ENCODE data around the gene SFTPB.

GRCh38 chr2:85669549-85669948 is 1.6 kb upstream of the SFTPB start:
- TF ChIP-seq HNF4G (IDR thresholded peaks at IDR 0.05) (no peak), FOXA1 (IDR thresholded peaks at IDR 0.05) (no peak)
- TF ChIP-seq, protein P1, sequence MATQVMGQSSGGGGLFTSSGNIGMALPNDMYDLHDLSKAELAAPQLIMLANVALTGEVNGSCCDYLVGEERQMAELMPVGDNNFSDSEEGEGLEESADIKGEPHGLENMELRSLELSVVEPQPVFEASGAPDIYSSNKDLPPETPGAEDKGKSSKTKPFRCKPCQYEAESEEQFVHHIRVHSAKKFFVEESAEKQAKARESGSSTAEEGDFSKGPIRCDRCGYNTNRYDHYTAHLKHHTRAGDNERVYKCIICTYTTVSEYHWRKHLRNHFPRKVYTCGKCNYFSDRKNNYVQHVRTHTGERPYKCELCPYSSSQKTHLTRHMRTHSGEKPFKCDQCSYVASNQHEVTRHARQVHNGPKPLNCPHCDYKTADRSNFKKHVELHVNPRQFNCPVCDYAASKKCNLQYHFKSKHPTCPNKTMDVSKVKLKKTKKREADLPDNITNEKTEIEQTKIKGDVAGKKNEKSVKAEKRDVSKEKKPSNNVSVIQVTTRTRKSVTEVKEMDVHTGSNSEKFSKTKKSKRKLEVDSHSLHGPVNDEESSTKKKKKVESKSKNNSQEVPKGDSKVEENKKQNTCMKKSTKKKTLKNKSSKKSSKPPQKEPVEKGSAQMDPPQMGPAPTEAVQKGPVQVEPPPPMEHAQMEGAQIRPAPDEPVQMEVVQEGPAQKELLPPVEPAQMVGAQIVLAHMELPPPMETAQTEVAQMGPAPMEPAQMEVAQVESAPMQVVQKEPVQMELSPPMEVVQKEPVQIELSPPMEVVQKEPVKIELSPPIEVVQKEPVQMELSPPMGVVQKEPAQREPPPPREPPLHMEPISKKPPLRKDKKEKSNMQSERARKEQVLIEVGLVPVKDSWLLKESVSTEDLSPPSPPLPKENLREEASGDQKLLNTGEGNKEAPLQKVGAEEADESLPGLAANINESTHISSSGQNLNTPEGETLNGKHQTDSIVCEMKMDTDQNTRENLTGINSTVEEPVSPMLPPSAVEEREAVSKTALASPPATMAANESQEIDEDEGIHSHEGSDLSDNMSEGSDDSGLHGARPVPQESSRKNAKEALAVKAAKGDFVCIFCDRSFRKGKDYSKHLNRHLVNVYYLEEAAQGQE (IDR thresholded peaks at IDR 0.05), result no peak

All from liver (tissue), 2 donors.